Measurements from ENCODE around the gene RPS18. TPM values are rescaled to one million over a fixed set of nuclear protein-coding genes. Genes with fewer than 3 reads are reported as not detected.

Gene RPS18
- total and polyA plus RNA-seq, 9 of the 15 experiments (the other 6 are each of a cell fraction or from before 2014, with no cell fraction given): 5,023 to 17,516 (median 8,131) TPM

DNA sequence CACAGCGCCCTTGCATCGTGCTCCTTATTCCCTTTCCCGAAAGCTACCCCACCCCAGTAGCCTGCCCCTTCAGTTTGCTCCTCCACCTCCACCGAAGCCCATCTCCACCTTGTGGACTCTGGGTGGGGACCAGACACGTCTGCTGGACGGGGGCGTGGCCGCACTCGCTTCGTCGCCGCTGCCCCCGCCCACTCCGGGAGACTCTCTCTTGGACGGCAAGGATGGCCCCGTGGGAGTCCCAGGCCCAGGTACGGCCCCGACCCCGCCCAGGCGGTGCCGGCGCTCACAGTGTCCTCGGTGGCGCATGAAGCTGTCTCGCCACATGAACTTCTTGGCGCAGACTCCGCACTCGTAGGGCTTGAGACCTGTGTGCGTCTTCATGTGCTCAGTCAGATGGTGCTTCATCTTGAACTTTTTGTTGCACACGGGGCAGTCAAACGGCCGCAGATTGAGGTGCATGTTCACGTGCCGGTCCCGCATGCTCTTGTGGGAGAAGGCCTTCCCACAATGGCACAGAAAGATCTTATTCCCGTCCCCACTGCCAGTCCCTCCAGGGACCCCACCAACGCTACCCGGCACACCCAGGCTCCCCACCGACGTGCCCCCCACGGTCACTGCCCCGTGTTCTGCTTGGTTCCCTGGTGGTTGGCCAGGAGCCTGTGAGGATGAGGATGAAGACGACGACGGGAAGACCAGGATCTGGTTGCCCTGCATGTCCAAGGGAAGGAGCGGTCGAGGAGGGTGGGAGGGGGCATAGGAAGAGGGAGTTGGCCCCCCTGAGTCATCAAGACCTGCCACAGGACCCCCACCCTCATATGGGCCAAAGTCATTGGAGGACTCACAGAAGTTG, 43.3 kb downstream of the RPS18 start (continued):
- TF ChIP-seq, protein P1, sequence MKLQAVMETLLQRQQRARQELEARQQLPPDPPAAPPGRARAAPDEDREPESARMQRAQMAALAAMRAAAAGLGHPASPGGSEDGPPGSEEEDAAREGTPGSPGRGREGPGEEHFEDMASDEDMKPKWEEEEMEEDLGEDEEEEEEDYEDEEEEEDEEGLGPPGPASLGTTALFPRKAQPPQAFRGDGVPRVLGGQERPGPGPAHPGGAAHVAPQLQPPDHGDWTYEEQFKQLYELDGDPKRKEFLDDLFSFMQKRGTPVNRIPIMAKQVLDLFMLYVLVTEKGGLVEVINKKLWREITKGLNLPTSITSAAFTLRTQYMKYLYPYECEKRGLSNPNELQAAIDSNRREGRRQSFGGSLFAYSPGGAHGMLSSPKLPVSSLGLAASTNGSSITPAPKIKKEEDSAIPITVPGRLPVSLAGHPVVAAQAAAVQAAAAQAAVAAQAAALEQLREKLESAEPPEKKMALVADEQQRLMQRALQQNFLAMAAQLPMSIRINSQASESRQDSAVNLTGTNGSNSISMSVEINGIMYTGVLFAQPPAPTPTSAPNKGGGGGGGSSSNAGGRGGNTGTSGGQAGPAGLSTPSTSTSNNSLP (IDR thresholded peaks at IDR 0.05; ENCODE audit: borderline replicate concordance, low read depth, low read length): no peak
- no peak for TF ChIP-seq ZNF146 (CRISPR knock-in tag; IDR thresholded peaks at IDR 0.05; ENCODE audit: unreplicated experiment)
- TF ChIP-seq PHF8 (IDR thresholded peaks at IDR 0.05; ENCODE audit: borderline replicate concordance, low read length): peak; percentile 11; the same call in 1 of the 2 replicates
- TF ChIP-seq, protein P2, sequence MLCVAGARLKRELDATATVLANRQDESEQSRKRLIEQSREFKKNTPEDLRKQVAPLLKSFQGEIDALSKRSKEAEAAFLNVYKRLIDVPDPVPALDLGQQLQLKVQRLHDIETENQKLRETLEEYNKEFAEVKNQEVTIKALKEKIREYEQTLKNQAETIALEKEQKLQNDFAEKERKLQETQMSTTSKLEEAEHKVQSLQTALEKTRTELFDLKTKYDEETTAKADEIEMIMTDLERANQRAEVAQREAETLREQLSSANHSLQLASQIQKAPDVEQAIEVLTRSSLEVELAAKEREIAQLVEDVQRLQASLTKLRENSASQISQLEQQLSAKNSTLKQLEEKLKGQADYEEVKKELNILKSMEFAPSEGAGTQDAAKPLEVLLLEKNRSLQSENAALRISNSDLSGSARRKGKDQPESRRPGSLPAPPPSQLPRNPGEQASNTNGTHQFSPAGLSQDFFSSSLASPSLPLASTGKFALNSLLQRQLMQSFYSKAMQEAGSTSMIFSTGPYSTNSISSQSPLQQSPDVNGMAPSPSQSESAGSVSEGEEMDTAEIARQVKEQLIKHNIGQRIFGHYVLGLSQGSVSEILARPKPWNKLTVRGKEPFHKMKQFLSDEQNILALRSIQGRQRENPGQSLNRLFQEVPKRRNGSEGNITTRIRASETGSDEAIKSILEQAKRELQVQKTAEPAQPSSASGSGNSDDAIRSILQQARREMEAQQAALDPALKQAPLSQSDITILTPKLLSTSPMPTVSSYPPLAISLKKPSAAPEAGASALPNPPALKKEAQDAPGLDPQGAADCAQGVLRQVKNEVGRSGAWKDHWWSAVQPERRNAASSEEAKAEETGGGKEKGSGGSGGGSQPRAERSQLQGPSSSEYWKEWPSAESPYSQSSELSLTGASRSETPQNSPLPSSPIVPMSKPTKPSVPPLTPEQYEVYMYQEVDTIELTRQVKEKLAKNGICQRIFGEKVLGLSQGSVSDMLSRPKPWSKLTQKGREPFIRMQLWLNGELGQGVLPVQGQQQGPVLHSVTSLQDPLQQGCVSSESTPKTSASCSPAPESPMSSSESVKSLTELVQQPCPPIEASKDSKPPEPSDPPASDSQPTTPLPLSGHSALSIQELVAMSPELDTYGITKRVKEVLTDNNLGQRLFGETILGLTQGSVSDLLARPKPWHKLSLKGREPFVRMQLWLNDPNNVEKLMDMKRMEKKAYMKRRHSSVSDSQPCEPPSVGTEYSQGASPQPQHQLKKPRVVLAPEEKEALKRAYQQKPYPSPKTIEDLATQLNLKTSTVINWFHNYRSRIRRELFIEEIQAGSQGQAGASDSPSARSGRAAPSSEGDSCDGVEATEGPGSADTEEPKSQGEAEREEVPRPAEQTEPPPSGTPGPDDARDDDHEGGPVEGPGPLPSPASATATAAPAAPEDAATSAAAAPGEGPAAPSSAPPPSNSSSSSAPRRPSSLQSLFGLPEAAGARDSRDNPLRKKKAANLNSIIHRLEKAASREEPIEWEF (CRISPR knock-in tag; IDR thresholded peaks at IDR 0.05): no peak
- TF ChIP-seq SNRNP70 (optimal IDR thresholded peaks at IDR 0.05; ENCODE audit: low read depth, low read length): no peak
- peak; percentile 74; the same call in 1 of the 2 replicates for TF ChIP-seq ZNF324 (CRISPR knock-in tag; IDR thresholded peaks at IDR 0.05)
- TF ChIP-seq MTF1 (CRISPR knock-in tag; IDR thresholded peaks at IDR 0.05; ENCODE audit: borderline replicate concordance): no peak
- TF ChIP-seq ARID2 (IDR thresholded peaks at IDR 0.05): no peak
- TF ChIP-seq TBP (optimal IDR thresholded peaks at IDR 0.05; ENCODE audit: low read depth, low read length): no peak
- TF ChIP-seq BDP1 (IDR thresholded peaks at IDR 0.05; ENCODE audit: insufficient read depth, insufficient read length): no peak
- TF ChIP-seq TSC22D4 (tag; IDR thresholded peaks at IDR 0.05): no peak
- no peak for TF ChIP-seq RAD51 (IDR thresholded peaks at IDR 0.05; ENCODE audit: borderline replicate concordance, low read depth)
- TF ChIP-seq, protein P3, sequence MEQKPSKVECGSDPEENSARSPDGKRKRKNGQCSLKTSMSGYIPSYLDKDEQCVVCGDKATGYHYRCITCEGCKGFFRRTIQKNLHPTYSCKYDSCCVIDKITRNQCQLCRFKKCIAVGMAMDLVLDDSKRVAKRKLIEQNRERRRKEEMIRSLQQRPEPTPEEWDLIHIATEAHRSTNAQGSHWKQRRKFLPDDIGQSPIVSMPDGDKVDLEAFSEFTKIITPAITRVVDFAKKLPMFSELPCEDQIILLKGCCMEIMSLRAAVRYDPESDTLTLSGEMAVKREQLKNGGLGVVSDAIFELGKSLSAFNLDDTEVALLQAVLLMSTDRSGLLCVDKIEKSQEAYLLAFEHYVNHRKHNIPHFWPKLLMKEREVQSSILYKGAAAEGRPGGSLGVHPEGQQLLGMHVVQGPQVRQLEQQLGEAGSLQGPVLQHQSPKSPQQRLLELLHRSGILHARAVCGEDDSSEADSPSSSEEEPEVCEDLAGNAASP (IDR thresholded peaks at IDR 0.05): no peak
- TF ChIP-seq, protein P4, sequence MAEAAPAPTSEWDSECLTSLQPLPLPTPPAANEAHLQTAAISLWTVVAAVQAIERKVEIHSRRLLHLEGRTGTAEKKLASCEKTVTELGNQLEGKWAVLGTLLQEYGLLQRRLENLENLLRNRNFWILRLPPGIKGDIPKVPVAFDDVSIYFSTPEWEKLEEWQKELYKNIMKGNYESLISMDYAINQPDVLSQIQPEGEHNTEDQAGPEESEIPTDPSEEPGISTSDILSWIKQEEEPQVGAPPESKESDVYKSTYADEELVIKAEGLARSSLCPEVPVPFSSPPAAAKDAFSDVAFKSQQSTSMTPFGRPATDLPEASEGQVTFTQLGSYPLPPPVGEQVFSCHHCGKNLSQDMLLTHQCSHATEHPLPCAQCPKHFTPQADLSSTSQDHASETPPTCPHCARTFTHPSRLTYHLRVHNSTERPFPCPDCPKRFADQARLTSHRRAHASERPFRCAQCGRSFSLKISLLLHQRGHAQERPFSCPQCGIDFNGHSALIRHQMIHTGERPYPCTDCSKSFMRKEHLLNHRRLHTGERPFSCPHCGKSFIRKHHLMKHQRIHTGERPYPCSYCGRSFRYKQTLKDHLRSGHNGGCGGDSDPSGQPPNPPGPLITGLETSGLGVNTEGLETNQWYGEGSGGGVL (CRISPR knock-in tag; IDR thresholded peaks at IDR 0.05): no peak
- no peak for TF ChIP-seq ATF1 (CRISPR knock-in tag; IDR thresholded peaks at IDR 0.05)
- TF ChIP-seq ATF1 (tag; IDR thresholded peaks at IDR 0.05): peak; percentile 84
- 0 out of 2 replicates have a peak, but pooled peaks have one; percentile 30 for TF ChIP-seq ETV5 (CRISPR knock-in tag; IDR thresholded peaks at IDR 0.05; ENCODE audit: low read depth)

Data from K562 (cell line).